M059J (cell line): ENCODE measurements around the gene RALY. TPM values are rescaled to one million over a fixed set of nuclear protein-coding genes. Genes with fewer than 3 reads are reported as not detected.
"Not testable (repeated sequence)": the region's sequence is repeated elsewhere in the genome, so short reads cannot be mapped to it uniquely, and the experiment has no call there.

Experiments used
- DNase-seq: peaks from one replicate; pipeline ENCODE4 v3.0.0-alpha.2; 2012; ENCODE audit warnings: low read depth
- total RNA-seq: library from RNA; depleted of rRNA; stranded (reverse); fragments of >200 nt; shearing (Covaris generic); gene quantifications from 2 replicates; pipeline ENCODE4 v1.2.3, GENCODE V29; 2014

Gene RALY
- total RNA-seq, 1 experiment from 2014 or later = 230 TPM

- DNase-seq = no peak
These were observed 22.0 kb downstream of the RALY start for GRCh38 chr20:34015401-34016335.

GRCh38 chr20:34016736-34017135 lies 23.0 kb downstream of the RALY start:
- DNase-seq = no peak

DNA sequence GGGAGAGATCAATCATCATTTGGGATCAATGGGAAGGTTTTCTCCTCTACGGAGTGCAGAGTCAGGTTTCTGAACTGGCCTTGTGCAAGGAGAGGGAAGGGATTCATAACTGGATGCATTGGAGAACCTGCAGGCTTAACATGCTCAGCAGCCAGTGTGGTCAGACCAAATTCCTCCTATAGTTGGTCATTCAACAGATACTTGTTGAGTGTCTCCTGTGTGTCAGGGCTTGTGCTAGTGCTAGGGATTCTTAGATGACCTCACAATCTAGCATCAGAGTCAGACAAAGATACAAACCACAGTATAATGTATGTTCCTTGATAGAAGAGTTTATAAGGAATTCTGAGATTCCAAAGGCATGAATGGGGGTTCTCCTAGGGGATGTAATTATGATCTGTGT lies 23.9 kb downstream of the RALY start:
- peak; percentile 97 for DNase-seq

DNA sequence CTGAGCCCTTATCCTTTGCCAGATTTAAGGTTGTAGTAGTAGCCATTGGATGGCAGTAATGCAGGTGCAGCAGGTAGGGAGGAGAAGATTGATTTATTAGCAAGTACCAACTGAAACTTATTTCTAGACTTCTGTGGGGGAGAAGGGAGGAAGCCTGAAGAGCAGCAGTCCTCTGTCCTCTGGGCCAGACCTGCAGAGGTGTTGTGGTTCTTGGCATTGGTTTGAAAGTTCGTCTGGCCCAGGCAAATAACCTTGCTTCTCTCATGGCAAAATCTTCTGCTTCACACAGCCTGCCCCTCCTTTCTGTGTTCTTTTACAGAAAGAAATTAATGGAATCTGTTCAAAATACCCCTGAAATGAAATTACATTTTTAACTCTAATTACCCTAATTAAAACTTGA lies 24.5 kb downstream of the RALY start:
- DNase-seq = no peak

DNA sequence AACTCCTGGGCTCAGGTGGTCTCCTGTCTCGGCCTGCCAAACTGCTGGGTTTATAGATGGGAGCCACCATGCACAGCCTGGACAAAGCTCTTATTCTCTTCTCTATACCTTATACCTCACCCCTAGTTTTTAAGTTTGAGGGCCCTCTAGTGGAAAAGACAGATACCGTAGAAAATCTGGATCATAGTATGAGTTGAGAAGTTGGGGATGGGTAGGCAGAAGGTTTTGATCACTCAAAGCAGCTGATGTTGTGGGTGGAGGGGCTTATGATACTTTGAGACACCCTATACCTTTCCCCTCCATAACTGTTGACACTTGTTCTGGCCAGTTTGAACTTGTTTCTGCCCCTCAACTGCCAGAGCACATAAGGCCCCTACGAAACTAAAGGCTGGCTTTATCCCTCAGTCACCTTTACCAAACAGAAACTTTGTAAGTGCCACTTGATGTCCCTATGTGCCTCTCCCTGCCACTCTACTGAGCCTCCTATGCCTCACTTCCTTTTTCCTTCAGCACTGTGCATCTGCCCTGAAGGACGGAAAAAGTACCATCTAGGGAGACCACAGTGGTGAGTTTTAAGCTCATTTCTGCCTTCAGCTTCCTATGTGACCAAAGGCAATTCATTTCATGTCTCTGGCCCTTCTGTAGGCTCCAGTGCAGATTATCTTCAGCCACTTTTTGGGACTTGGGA lies 28.6 kb downstream of the RALY start:
- DNase-seq = peak; percentile 41

GRCh38 chr20:34022839-34023234 lies 29.1 kb downstream of the RALY start:
- no peak for DNase-seq

DNA sequence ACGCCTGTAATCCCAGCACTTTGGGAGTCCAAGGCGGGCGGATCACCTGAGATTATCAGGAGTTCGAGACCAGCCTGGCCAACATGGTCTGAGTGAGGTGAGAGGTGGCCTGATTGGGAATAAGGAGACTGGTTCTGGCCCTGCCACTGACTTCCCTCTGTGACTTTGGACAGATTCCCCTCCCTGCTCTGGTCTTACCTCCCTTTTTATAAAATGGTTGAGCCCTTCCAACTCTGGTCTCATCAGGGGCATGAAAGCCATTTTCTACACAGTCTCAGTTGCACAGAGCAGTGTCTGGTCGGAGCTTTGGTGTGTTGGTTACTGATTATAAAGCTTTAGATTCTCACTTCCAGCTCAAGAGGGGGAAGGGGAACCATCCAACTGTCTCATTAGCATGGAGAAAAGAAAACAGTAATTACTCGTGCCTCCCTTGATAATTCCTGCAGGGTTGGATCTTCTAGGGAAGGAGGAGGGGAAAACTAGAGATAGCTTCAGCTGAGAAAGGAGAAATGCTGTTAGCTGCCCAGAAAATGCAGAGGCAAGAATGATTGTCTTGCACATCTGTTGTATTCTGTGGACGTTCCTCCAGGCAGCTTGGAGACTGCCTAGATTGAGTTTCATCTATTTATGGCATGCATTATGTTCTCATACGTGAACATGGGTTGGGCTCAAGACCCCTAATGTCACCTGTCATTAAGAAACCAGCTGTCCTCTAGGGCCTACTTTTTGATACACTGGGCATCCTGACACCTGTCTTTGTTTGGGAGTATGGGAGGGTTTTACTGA lies 30.4 kb downstream of the RALY start:
- no peak for DNase-seq

- no peak for DNase-seq
These were observed 31.1 kb downstream of the RALY start for GRCh38 chr20:34024723-34025351.

DNA sequence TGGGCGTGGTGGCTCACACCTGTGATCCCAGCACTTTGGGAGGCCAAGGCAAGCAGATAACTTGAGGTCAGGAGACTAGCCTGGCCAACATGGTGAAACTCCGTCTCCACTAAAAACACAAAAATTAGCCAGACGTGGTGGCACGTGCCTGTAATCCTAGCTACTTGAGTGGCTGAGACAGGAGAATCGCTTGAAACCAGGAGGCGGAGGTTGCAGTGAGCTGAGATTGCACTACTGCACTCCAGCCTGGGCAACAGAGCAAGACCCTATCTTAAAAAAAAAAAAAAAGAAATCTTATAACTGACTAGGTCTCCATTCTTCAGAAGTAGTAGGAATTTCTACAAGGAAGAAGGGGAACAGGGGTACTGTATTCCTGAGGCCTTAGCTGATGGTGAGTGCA lies 34.3 kb downstream of the RALY start:
- not testable (repeated sequence) for DNase-seq

DNA sequence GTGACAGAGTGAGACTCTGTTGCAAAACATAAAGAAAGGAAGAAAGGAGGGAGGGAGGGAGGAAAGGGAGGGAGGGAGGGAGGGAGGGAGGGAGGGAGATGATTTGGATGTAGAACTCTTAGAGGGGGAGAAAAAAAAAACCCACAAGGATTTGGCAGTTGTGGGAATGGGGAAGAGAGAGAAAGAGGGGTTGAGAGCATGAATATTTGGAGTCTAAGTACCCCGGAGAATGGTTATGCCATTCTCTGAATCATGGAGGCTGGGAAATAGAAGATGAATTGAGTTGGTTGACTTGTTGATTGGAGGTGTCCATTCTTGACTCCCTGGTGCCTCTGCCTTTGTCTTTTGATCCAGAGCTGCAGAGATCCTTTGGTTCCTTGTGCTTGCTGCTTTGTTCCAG lies 35.7 kb downstream of the RALY start:
- DNase-seq = no peak

DNA sequence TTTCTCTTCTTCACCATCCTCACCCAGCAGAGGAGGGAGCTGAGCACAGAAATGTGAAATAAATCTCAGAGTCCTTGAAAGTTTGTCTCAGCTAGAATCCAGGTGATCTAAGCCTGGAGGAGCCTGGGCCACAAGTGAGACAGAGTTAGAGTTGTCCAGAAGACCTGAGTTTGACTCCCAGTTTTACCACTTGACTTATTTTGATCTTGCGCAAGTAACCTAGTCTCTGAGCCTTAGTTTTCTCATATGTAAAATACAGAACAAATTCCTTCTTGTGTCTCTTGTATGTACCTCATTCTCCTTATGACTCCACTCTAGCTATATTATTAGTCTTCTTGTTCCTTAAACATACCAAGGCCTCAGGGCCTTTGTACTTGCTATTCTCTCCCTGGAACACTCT lies 36.7 kb downstream of the RALY start:
- DNase-seq = no peak

GRCh38 chr20:34033903-34034302 lies 40.2 kb downstream of the RALY start:
- DNase-seq = no peak

DNA sequence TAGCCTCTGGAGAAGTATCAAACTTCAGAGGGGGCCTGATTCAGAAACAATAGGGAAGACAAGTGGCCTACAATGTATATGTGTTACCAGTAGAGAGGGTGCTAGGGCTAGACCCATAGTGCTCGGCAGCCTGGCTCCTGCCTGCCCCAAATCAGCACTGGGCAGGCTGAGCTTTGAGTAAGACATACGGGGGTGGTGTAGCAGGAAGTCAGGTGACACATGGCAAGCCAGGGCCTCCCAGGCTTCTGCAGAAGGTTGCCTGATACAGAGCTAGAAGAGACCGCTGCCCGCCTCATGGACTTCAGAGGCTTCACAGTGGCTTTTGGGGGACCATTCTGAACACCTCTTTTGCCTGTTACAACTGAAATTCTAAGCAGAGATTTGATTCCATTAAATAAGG lies 43.4 kb downstream of the RALY start:
- no peak for DNase-seq

GRCh38 chr20:34037767-34038166 lies 44.1 kb downstream of the RALY start:
- DNase-seq = no peak

- DNase-seq = no peak
These were observed 46.7 kb downstream of the RALY start for GRCh38 chr20:34040300-34040995.

GRCh38 chr20:34041226-34041625 lies 47.5 kb downstream of the RALY start:
- no peak for DNase-seq

DNA sequence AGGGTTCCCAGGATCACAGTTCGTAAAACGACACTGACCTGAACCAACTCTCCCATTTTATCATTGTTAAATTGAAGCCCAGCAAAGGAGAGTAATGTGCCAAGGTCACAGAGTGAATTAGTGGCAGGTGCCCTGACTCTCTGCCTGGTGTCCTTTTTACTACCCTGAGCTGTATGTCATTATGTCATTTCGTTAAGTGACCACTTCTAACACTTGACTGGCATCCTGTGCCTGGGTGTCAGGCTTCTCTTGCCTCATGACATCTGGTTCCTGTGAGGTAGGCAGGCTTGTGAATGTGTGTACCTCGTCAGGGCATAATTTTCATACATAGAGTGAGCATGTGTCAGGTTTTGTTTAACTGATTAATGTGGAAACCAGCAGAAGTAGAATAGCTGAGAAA lies 48.6 kb downstream of the RALY start:
- DNase-seq = no peak

GRCh38 chr20:34043025-34043424 lies 49.3 kb downstream of the RALY start:
- DNase-seq = no peak

DNA sequence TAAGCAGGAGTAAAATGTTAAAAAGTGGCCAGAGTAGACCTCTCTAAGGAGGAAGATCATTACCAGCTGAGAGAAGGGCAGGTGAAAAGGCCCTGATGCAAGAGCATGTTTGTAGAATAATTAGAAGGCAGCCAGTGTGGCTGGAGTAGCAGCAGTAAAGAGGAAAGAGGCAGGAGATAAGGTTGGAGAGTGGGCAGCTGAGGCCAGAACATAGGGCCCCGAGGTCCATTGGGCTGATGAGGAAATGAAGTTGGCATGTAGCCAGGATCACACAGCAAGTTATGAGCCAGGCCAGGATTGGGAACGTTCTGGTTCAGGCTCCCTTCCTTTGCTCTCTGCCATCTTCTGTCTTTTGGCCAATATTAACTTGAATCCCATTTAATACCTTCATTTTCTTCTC lies 51.6 kb downstream of the RALY start:
- peak; percentile 18 for DNase-seq

GRCh38 chr20:34045930-34046725 lies 52.4 kb downstream of the RALY start:
- DNase-seq = no peak
